Progenitor cell of endocrine pancreas (in vitro differentiated cells): ENCODE measurements around the gene MILR1. TPM values are rescaled to one million over a fixed set of nuclear protein-coding genes. Genes with fewer than 3 reads are reported as not detected.
"Not testable (repeated sequence)": the region's sequence is repeated elsewhere in the genome, so short reads cannot be mapped to it uniquely, and the experiment has no call there.

Source experiments
- DNase-seq: peaks from one replicate; pipeline ENCODE4 v3.0.0; 2021; ENCODE audit warnings: low spot score; ENCODE audit not compliant: unreplicated experiment
- H3K27ac Mint-ChIP-seq: 2 replicates; pipeline ENCODE4 v1.8.0; 2021; ENCODE audit warnings: mild to moderate bottlenecking, moderate library complexity, mixed read lengths
- H3K27me3 Mint-ChIP-seq: 2 replicates; pipeline ENCODE4 v1.8.0; 2021; ENCODE audit warnings: mixed read lengths
- H3K36me3 Mint-ChIP-seq: 2 replicates; pipeline ENCODE4 v1.8.0; 2022; ENCODE audit warnings: mixed read lengths; ENCODE audit not compliant: insufficient read depth
- H3K4me1 Mint-ChIP-seq: 2 replicates; pipeline ENCODE4 v1.8.0; 2021; ENCODE audit warnings: low read depth, mixed read lengths
- H3K4me3 Mint-ChIP-seq: 2 replicates; pipeline ENCODE4 v1.8.0; 2021; ENCODE audit warnings: low read depth, mild to moderate bottlenecking, moderate library complexity, mixed read lengths
- H3K9me3 Mint-ChIP-seq: 2 replicates; pipeline ENCODE4 v1.8.0; 2021; ENCODE audit warnings: low read depth, mixed read lengths
- CTCF ChIP-seq: fragments of 200-600 bp; sonication (generic); IDR thresholded peaks from one replicate; pipeline ENCODE4 v1.5.0; 2021; ENCODE audit warnings: antibody characterized with exemption, mild to moderate bottlenecking; ENCODE audit not compliant: unreplicated experiment
- total RNA-seq: library from RNA; stranded (reverse); gene quantifications from 2 replicates; pipeline ENCODE4 v1.2.1, GENCODE V29; 2021

The MILR1 gene
- total RNA-seq, 1 donor from 2014 or later: not detected

GRCh38 chr17:64431534-64431933, 17.4 kb upstream of the MILR1 start:
- no peaks in the 10 kb centered on the region for H3K36me3 Mint-ChIP-seq
- no peak overlapping the region for H3K4me3 Mint-ChIP-seq
- H3K27ac Mint-ChIP-seq: no peak overlapping the region
- peaks cover 6% of the 10 kb centered on the region for H3K9me3 Mint-ChIP-seq
- no peaks in the 10 kb centered on the region for H3K27me3 Mint-ChIP-seq
- TF ChIP-seq CTCF: no peak
- no peak for DNase-seq
- H3K4me1 Mint-ChIP-seq: no peaks in the 10 kb centered on the region

- TF ChIP-seq CTCF: no peak
- Mint-ChIP-seq H3K9me3 (peaks cover 22% of the 10 kb centered on the region), H3K4me3 (no peak overlapping the region), H3K27ac (no peak overlapping the region), H3K36me3 (peaks cover 6% of the 10 kb centered on the region), H3K4me1 (no peaks in the 10 kb centered on the region), H3K27me3 (no peaks in the 10 kb centered on the region)
- DNase-seq: no peak
These were observed 10.9 kb upstream of the MILR1 start for GRCh38 chr17:64437944-64438525.

- DNase-seq, H3K36me3 Mint-ChIP-seq, H3K4me3 Mint-ChIP-seq, H3K27me3 Mint-ChIP-seq, H3K4me1 Mint-ChIP-seq, H3K27ac Mint-ChIP-seq: not testable (repeated sequence)
- peaks cover 19% of the 10 kb centered on the region for H3K9me3 Mint-ChIP-seq
These were observed 9.4 kb upstream of the MILR1 start for GRCh38 chr17:64439521-64439920.

- Mint-ChIP-seq H3K9me3 (peaks cover 19% of the 10 kb centered on the region), H3K27ac (no peak overlapping the region), H3K27me3 (no peaks in the 10 kb centered on the region), H3K4me1 (no peaks in the 10 kb centered on the region), H3K4me3 (no peak overlapping the region), H3K36me3 (peaks cover 6% of the 10 kb centered on the region)
- TF ChIP-seq CTCF: no peak
- no peak for DNase-seq
These were observed 9.0 kb upstream of the MILR1 start for GRCh38 chr17:64439956-64440355.

- Mint-ChIP-seq H3K27ac (no peak overlapping the region), H3K36me3 (peaks cover 5% of the 10 kb centered on the region), H3K4me1 (no peaks in the 10 kb centered on the region), H3K9me3 (peaks cover 14% of the 10 kb centered on the region), H3K4me3 (no peak overlapping the region), H3K27me3 (no peaks in the 10 kb centered on the region)
- DNase-seq: no peak
- no peak for TF ChIP-seq CTCF
These were observed 7.0 kb upstream of the MILR1 start for GRCh38 chr17:64441772-64442540.

GRCh38 chr17:64442541-64442971, 6.4 kb upstream of the MILR1 start:
- H3K27me3 Mint-ChIP-seq: no peaks in the 10 kb centered on the region
- H3K27ac Mint-ChIP-seq: no peak overlapping the region
- no peak for DNase-seq
- H3K9me3 Mint-ChIP-seq: peaks cover 10% of the 10 kb centered on the region
- H3K4me1 Mint-ChIP-seq: no peaks in the 10 kb centered on the region
- no peak overlapping the region for H3K4me3 Mint-ChIP-seq
- peaks cover 3% of the 10 kb centered on the region for H3K36me3 Mint-ChIP-seq
- TF ChIP-seq CTCF: no peak
